Measurements from ENCODE around the gene SLC2A13. TPM values are rescaled to one million over a fixed set of nuclear protein-coding genes. Genes with fewer than 3 reads are reported as not detected.

The SLC2A13 gene
- total and polyA plus RNA-seq, 10 of the 15 experiments (the other 5 are each of a cell fraction or from before 2014, with no cell fraction given) = 0.05 to 3.7 (median 0.25) TPM

- TF ChIP-seq ZNF687 (IDR thresholded peaks at IDR 0.05) (peak; percentile 33; the same call in 1 of the 2 replicates), DPF2 (IDR thresholded peaks at IDR 0.05) (peak; percentile 69), SPI1 (IDR thresholded peaks at IDR 0.05; ENCODE audit: borderline replicate concordance, insufficient read depth, low read depth, low read length) (no peak), FOXM1 (IDR thresholded peaks at IDR 0.05; ENCODE audit: low read depth, low read length) (no peak), TBL1XR1 (IDR thresholded peaks at IDR 0.05; ENCODE audit: low read depth, low read length) (no peak), ETV6 (conservative IDR thresholded peaks at IDR 0.05 in 1 of 2, IDR thresholded peaks at IDR 0.05 in 1 of 2; ENCODE audit: borderline replicate concordance in 1 of 2, low read depth in 1 of 2) (no peak), SMARCA5 (IDR thresholded peaks at IDR 0.05) (peak; percentile 19; the same call in 1 of the 2 replicates), ZBED1 (IDR thresholded peaks at IDR 0.05; ENCODE audit: borderline replicate concordance) (no peak), ATF2 (IDR thresholded peaks at IDR 0.05; ENCODE audit: low read length) (no peak), BCLAF1 (IDR thresholded peaks at IDR 0.05) (no peak), STAT3 (IDR thresholded peaks at IDR 0.05; ENCODE audit: low read depth, low read length) (no peak), CTCF (IDR thresholded peaks at IDR 0.05 in 2 of 3, conservative IDR thresholded peaks at IDR 0.05 in 1 of 3; ENCODE audit: control insufficient read depth in 2 of 3, extremely low read depth in 1 of 3, insufficient read depth in 1 of 3, low read depth in 3 of 3, low read length in 3 of 3) (no peak), POLR2A (IDR thresholded peaks at IDR 0.05; ENCODE audit: low read depth, low read length) (peak; percentile 67), EED (IDR thresholded peaks at IDR 0.05; ENCODE audit: low read depth) (no peak), TAF1 (IDR thresholded peaks at IDR 0.05; ENCODE audit: borderline replicate concordance, low read depth, low read length) (no peak), HCFC1 (IDR thresholded peaks at IDR 0.05; ENCODE audit: low read length) (no peak), NKRF (conservative IDR thresholded peaks at IDR 0.05) (peak; percentile 74)
These were observed at the start of gene SLC2A13 (continued) for GRCh38 chr12:40105515-40106201.

All from GM12878 (cell line).